Stimulated activated CD4-positive, alpha-beta T cell treated with anti-CD3 and anti-CD28 coated beads, Interleukin-12 subunit alpha, Interleukin-12 subunit beta, amount 100 ng/mL, for 4 hours (primary cell): ENCODE data around the gene MC5R.

Experiments used
- DNase-seq: peaks from one replicate; pipeline ENCODE4 v3.0.0-alpha.2; 2020

The MC5R gene

GRCh38 chr18:13823707-13824395, at the start of gene MC5R:
Gene MC5R, plus strand, starts transcription at chr18:13824149. Its CDS starts 1,617 bp downstream, at chr18:13825766.
- peak; percentile 76 for DNase-seq

DNA sequence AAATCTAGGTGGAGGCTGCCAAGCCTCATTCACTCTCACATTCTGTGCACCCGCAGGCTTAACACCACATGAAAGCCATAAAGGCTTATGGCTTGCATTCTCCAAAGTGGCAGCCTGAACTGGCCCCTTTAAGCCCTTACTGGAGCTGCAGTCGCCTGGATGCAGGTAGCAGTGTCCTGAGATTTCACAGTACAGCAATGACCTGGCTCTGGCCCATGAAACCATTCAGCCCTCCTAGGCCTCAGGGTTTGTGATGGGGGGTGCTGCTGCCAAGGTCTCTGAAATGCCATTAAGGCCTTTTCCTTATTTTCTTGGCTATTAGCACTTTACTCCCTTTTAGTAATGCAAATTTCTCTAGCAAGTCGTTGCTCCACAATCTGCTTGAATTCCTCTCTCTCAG, 48.9 kb upstream of the MC5R start:
- no peak for DNase-seq

- no peak for DNase-seq
Measured at GRCh38 chr18:13791181-13791580, 32.8 kb upstream of the MC5R start.

GRCh38 chr18:13793819-13794218, 30.1 kb upstream of the MC5R start:
- no peak for DNase-seq

- no peak for DNase-seq
Measured at GRCh38 chr18:13796515-13796914, 27.4 kb upstream of the MC5R start.

- DNase-seq = no peak
Measured at GRCh38 chr18:13797157-13797611, 26.8 kb upstream of the MC5R start.

GRCh38 chr18:13799396-13799795, 24.6 kb upstream of the MC5R start:
- DNase-seq = no peak

GRCh38 chr18:13800505-13801259, 23.3 kb upstream of the MC5R start:
- peak; percentile 36 for DNase-seq

DNA sequence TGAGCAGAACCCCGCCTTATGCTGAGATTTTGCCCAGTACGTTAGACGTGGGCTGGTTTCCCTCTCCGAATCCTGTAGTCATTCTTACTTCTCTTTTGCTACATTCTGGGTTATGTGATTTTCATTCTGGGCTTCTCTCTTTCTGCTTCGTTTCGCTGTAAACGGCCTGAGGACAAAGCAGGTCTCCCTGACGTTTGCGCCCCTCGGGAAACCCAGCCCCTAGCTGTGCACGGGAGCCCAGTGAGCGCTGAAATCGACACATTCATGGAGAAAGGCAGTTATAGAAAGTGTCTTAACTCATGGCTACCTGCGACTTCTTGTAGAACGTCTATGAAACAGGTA, 22.7 kb upstream of the MC5R start:
- DNase-seq = no peak

DNA sequence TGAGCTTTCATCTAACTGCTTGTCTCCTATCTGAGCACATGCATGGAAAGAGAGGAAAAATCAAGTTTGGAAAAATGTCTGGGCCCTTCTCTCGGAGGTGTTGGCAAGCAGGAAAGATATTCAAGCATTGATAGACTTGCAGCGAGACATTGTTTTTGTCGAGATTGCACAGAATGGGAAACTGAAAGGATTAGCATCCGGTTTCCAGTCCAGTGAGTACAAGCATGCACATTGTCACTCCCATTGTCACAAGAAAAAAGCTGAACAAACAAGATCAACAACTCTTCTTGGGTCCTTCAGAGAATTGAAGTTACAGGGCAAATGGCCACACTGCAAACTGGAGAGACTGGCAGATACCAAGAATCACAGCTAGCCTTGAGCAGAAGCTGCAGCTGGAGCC, 19.6 kb upstream of the MC5R start:
- DNase-seq = no peak

GRCh38 chr18:13808294-13809042, 15.5 kb upstream of the MC5R start:
- no peak for DNase-seq

GRCh38 chr18:13809043-13809430, 14.9 kb upstream of the MC5R start:
- no peak for DNase-seq

- no peak for DNase-seq
Measured at GRCh38 chr18:13809531-13810255, 14.3 kb upstream of the MC5R start.

- DNase-seq = no peak
Measured at GRCh38 chr18:13810950-13811485, 12.9 kb upstream of the MC5R start.

- no peak for DNase-seq
Measured at GRCh38 chr18:13811993-13812392, 12.0 kb upstream of the MC5R start.

GRCh38 chr18:13813271-13813849, 10.6 kb upstream of the MC5R start:
- DNase-seq = peak; percentile 51

DNA sequence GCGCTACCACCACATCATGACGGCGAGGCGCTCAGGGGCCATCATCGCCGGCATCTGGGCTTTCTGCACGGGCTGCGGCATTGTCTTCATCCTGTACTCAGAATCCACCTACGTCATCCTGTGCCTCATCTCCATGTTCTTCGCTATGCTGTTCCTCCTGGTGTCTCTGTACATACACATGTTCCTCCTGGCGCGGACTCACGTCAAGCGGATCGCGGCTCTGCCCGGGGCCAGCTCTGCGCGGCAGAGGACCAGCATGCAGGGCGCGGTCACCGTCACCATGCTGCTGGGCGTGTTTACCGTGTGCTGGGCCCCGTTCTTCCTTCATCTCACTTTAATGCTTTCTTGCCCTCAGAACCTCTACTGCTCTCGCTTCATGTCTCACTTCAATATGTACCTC, 2.3 kb downstream of the MC5R start:
- no peak for DNase-seq

- no peak for DNase-seq
Measured at GRCh38 chr18:13831864-13832508, 8.0 kb downstream of the MC5R start.

DNA sequence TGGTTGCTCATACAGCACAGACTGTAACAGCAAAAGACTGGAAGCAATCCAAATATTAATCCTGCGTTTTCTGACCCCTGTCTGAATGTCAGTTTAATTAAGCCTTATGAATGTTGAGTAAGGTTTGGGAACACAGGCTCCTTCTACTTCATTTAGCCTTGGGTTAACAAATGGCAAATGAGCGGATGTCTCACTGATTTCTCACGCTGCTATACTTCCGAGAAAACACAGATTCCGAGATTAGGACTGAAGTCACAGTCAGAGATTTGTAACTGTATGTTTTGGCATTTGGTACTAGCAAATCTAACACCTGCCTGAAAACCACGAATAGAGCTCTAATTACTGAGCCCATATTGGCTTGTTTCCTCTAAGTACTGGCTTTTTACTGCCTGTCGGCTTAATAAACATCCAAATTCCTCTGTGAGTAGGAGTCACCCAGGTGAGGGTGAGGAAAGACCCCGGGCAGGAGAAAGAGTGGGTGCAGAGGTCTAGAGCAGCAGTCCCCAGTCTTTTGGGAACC, 10.6 kb downstream of the MC5R start:
- no peak for DNase-seq

GRCh38 chr18:13835202-13835601, 11.3 kb downstream of the MC5R start:
- DNase-seq = no peak

DNA sequence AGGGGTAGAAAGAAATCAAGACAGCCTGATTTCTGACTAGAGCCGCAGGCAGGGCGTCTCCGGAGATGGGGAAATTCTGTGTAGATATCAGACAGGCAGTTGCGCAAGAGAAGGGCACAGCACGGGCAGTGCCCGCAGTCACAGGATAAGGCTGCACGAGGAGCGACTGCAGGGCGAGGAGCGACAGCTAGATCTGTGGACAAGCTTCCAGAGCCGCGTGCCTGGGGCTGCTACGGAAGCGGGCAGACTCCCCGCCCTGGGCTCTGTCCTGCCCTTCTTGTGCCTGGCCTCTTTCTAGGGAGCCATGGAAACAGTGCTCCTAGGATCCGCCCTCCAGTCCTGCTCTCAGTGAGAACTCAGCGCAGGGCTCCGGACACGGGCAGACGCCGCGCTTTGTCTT, 12.6 kb downstream of the MC5R start:
- DNase-seq = no peak

DNA sequence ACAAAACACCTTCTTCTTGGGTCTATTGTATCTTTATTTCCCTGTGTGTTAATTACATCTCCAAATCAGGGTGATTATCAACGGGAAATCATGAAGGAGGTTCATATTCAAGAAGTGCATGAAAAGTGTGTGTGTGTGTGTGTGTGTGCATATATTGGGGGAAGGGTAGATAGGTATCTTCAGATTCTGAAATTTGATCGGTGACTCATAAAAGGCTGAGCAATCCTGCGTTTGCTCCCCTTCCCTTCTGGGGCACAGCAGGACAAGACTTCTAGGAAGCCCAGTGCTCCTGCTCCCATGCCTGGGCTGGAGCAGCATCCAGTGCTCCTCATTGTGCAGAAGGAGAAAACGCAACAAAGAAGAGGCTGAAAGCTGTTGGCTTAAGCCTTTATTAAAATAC, 25.8 kb downstream of the MC5R start:
- DNase-seq = no peak
